CD4-positive, CD25-positive, alpha-beta regulatory T cell (primary cell): ENCODE data around the gene SLC11A2. TPM values are rescaled to one million over a fixed set of nuclear protein-coding genes. Genes with fewer than 3 reads are reported as not detected.
A peak's percentile ranks its signal among the peaks of the same experiment; 100 is the strongest.

Source experiments
- ATAC-seq, 2 donors: fragments of 150-1000 bp; cut with Tn5 transposase; one replicate each; pipeline ENCODE4 v1.10.0; 2021; ENCODE audit warnings: low read depth in 2 of 2, moderate number of reproducible peaks in 2 of 2, moderate library complexity in 1 of 2
- DNase-seq, 3 donors: peaks; one replicate each; pipeline versions ENCODE4 v3.0.0 to v3.0.0-alpha.2; 2012 to 2022; ENCODE audit warnings: mixed read lengths in 1 of 3
- H3K27ac ChIP-seq: one replicate; pipeline ENCODE4 v1.7.0; 2013; ENCODE audit warnings: mild to moderate bottlenecking, low read length; ENCODE audit not compliant: insufficient read depth, poor library complexity, severe bottlenecking
- H3K27me3 ChIP-seq: one replicate; pipeline ENCODE4 v1.7.0; 2013; ENCODE audit warnings: low read length; ENCODE audit not compliant: control insufficient read depth, insufficient read depth
- H3K36me3 ChIP-seq: one replicate; pipeline ENCODE4 v1.7.0; 2013; ENCODE audit warnings: mild to moderate bottlenecking, low read length, moderate library complexity; ENCODE audit not compliant: control insufficient read depth, insufficient read depth
- H3K4me1 ChIP-seq: 2 replicates; pipeline ENCODE4 v1.7.0; 2013; ENCODE audit warnings: mild to moderate bottlenecking, low read length; ENCODE audit not compliant: insufficient read depth, control insufficient read depth, poor library complexity, severe bottlenecking
- H3K4me3 ChIP-seq: one replicate; pipeline ENCODE4 v1.7.0; 2013; ENCODE audit warnings: low read depth, mild to moderate bottlenecking, low read length, moderate library complexity
- H3K9me3 ChIP-seq, 2 experiments: 1 replicate in 1 of 2; 2 replicates in 1 of 2; pipeline ENCODE4 v1.7.0; 2013; ENCODE audit warnings: low read length in 2 of 2, mild to moderate bottlenecking in 1 of 2, moderate library complexity in 1 of 2; ENCODE audit not compliant: control insufficient read depth in 2 of 2
- H3K27ac Mint-ChIP-seq, 3 donors: one replicate each; pipeline ENCODE4 v1.8.0; 2020 to 2022; ENCODE audit warnings: mild to moderate bottlenecking in 3 of 3, mixed read lengths in 3 of 3, moderate library complexity in 2 of 3
- H3K27me3 Mint-ChIP-seq: one replicate; pipeline ENCODE4 v1.8.0; 2022; ENCODE audit warnings: mild to moderate bottlenecking, mixed read lengths
- H3K36me3 Mint-ChIP-seq: one replicate; pipeline ENCODE4 v1.8.0; 2020; ENCODE audit warnings: mixed read lengths
- H3K4me1 Mint-ChIP-seq, 4 donors: one replicate each; pipeline ENCODE4 v1.8.0; 2020 to 2022; ENCODE audit warnings: mixed read lengths in 4 of 4, mild to moderate bottlenecking in 1 of 4
- H3K4me3 Mint-ChIP-seq, 4 donors: one replicate each; pipeline ENCODE4 v1.8.0; 2020 to 2022; ENCODE audit warnings: mild to moderate bottlenecking in 4 of 4, mixed read lengths in 4 of 4, moderate library complexity in 3 of 4
- H3K9me3 Mint-ChIP-seq, 7 donors: one replicate each; pipeline ENCODE4 v1.8.0; 2020 to 2022; ENCODE audit warnings: mixed read lengths in 7 of 7, mild to moderate bottlenecking in 3 of 7, moderate library complexity in 2 of 7
- polyA plus RNA-seq, 4 donors: library from polyadenylated mRNA; unstranded; fragments of 300-500 nt; fragmentation: Illumina TruSeq; gene quantifications; one replicate each; pipeline ENCODE4 v1.2.3, GENCODE V29; 2021
- total RNA-seq: library from RNA; stranded (reverse); gene quantifications from one replicate; pipeline ENCODE4 v1.2.3, GENCODE V29; 2022

The SLC11A2 gene
- total and polyA plus RNA-seq, 5 donors from 2014 or later: 7.2 to 54.3 (median 16.0) TPM

GRCh38 chr12:51047655-51048540 is 21.7 kb upstream of the SLC11A2 start, which contains the start of gene LETMD1:
Gene LETMD1, plus strand, starts transcription at chr12:51048327. Its CDS starts 30 bp downstream, at chr12:51048357.
- H3K4me3 Mint-ChIP-seq: peak within 1 kb of the TSS; percentile 90 to 98 (median 95)
- peaks cover 25% of the 10 kb centered on the region for H3K4me1 ChIP-seq
- H3K9me3 ChIP-seq: no peaks in the 10 kb centered on the region
- peak within 1 kb of the TSS; percentile 94 for H3K27ac ChIP-seq
- DNase-seq (peak; percentile 91 to 98 (median 95)), ATAC-seq (peak; percentile 95 to 96)
- H3K27me3 Mint-ChIP-seq: peaks cover 6% of the 10 kb centered on the region
- H3K27ac Mint-ChIP-seq: peak within 1 kb of the TSS; percentile 97 to 99 (median 97)
- peaks cover 9% of the 10 kb centered on the region for H3K36me3 Mint-ChIP-seq
- H3K4me3 ChIP-seq: peak within 1 kb of the TSS; percentile 88
- H3K36me3 ChIP-seq: peaks cover 9% of the 10 kb centered on the region
- peaks cover 16 to 44% (median 32%) of the 10 kb centered on the region in 4 donors for H3K4me1 Mint-ChIP-seq
- H3K9me3 Mint-ChIP-seq: no peaks in the 10 kb centered on the region
- no peaks in the 10 kb centered on the region for H3K27me3 ChIP-seq

GRCh38 chr12:51036279-51036678 is 10.1 kb upstream of the SLC11A2 start:
- H3K27me3 Mint-ChIP-seq: no peaks in the 10 kb centered on the region
- no peak for DNase-seq
- Histone ChIP-seq H3K9me3 (no peaks in the 10 kb centered on the region), H3K36me3 (no peaks in the 10 kb centered on the region), H3K27ac (no peak overlapping the region), H3K27me3 (no peaks in the 10 kb centered on the region), H3K4me1 (no peaks in the 10 kb centered on the region), H3K4me3 (no peak overlapping the region)
- no peaks in the 10 kb centered on the region for H3K36me3 Mint-ChIP-seq
- H3K27ac Mint-ChIP-seq: no peak overlapping the region
- no peak for ATAC-seq
- H3K9me3 Mint-ChIP-seq: no peaks in the 10 kb centered on the region
- no peak overlapping the region for H3K4me3 Mint-ChIP-seq
- no peaks in the 10 kb centered on the region for H3K4me1 Mint-ChIP-seq

- H3K9me3 Mint-ChIP-seq: no peaks in the 10 kb centered on the region
Observed at GRCh38 chr12:51033457-51034089, 7.4 kb upstream of the SLC11A2 start.

GRCh38 chr12:51033048-51033447 is 6.9 kb upstream of the SLC11A2 start:
- H3K27me3 Mint-ChIP-seq: peaks cover 6% of the 10 kb centered on the region
- H3K27ac Mint-ChIP-seq: no peak overlapping the region
- H3K27me3 ChIP-seq: peaks cover 3% of the 10 kb centered on the region
- H3K4me3 Mint-ChIP-seq: no peak overlapping the region
- no peaks in the 10 kb centered on the region for H3K36me3 ChIP-seq
- no peak overlapping the region for H3K27ac ChIP-seq
- no peaks in the 10 kb centered on the region for H3K4me1 ChIP-seq
- H3K9me3 ChIP-seq: no peaks in the 10 kb centered on the region
- DNase-seq (no peak), ATAC-seq (no peak)
- H3K9me3 Mint-ChIP-seq: no peaks in the 10 kb centered on the region
- no peak overlapping the region for H3K4me3 ChIP-seq
- peaks cover 0 to 7% (median under 1%) of the 10 kb centered on the region in 4 donors for H3K4me1 Mint-ChIP-seq
- no peaks in the 10 kb centered on the region for H3K36me3 Mint-ChIP-seq

More at GRCh38 chr12:51033457-51034089, 7.4 kb upstream of the SLC11A2 start:
- Mint-ChIP-seq H3K27ac (no peak overlapping the region), H3K36me3 (no peaks in the 10 kb centered on the region), H3K4me3 (no peak overlapping the region), H3K4me1 (peaks cover 0 to 3% (median 0%) of the 10 kb centered on the region in 4 donors), H3K27me3 (peaks cover 3% of the 10 kb centered on the region)
- H3K4me1 ChIP-seq: no peaks in the 10 kb centered on the region
- peaks cover 2% of the 10 kb centered on the region for H3K27me3 ChIP-seq
- ATAC-seq (no peak), DNase-seq (no peak)
- H3K9me3 ChIP-seq: no peaks in the 10 kb centered on the region
- H3K27ac ChIP-seq: no peak overlapping the region
- no peak overlapping the region for H3K4me3 ChIP-seq
- no peaks in the 10 kb centered on the region for H3K36me3 ChIP-seq

GRCh38 chr12:51028813-51029150 is 2.6 kb upstream of the SLC11A2 start:
- H3K27ac Mint-ChIP-seq: no peak overlapping the region
- Histone ChIP-seq H3K27me3 (peaks cover 3% of the 10 kb centered on the region), H3K4me1 (peaks cover 30% of the 10 kb centered on the region), H3K36me3 (no peaks in the 10 kb centered on the region), H3K4me3 (no peak overlapping the region), H3K9me3 (no peaks in the 10 kb centered on the region), H3K27ac (no peak overlapping the region)
- peaks cover 6% of the 10 kb centered on the region for H3K27me3 Mint-ChIP-seq
- H3K9me3 Mint-ChIP-seq: no peaks in the 10 kb centered on the region
- H3K4me3 Mint-ChIP-seq: peak overlapping the region in 3 of 4 donors; percentile 26 to 81 (median 76)
- H3K36me3 Mint-ChIP-seq: no peaks in the 10 kb centered on the region
- peaks cover 16 to 39% (median 25%) of the 10 kb centered on the region in 4 donors for H3K4me1 Mint-ChIP-seq
- DNase-seq (no peak), ATAC-seq (no peak)

- H3K4me3 Mint-ChIP-seq: peak overlapping the region; percentile 48 to 81 (median 58)
- peaks cover 33% of the 10 kb centered on the region for H3K4me1 ChIP-seq
- no peaks in the 10 kb centered on the region for H3K9me3 Mint-ChIP-seq
- H3K27me3 ChIP-seq: peaks cover 3% of the 10 kb centered on the region
- no peaks in the 10 kb centered on the region for H3K9me3 ChIP-seq
- ATAC-seq: no peak
- no peaks in the 10 kb centered on the region for H3K36me3 Mint-ChIP-seq
- H3K4me3 ChIP-seq: no peak overlapping the region
- peak overlapping the region in 1 of 3 donors; percentile 49 for H3K27ac Mint-ChIP-seq
- no peaks in the 10 kb centered on the region for H3K36me3 ChIP-seq
- H3K27ac ChIP-seq: no peak overlapping the region
- peaks cover 6% of the 10 kb centered on the region for H3K27me3 Mint-ChIP-seq
- DNase-seq: peak in 1 of 3 donors; percentile 28
- H3K4me1 Mint-ChIP-seq: peaks cover 16 to 44% (median 29%) of the 10 kb centered on the region in 4 donors
Observed at GRCh38 chr12:51028126-51028812, 2.1 kb upstream of the SLC11A2 start.

- peak overlapping the region in 1 of 3 donors; percentile 49 for H3K27ac Mint-ChIP-seq
- DNase-seq (no peak), ATAC-seq (no peak)
- peak overlapping the region in 3 of 4 donors; percentile 62 to 83 (median 81) for H3K4me3 Mint-ChIP-seq
- Histone ChIP-seq H3K4me1 (peaks cover 41% of the 10 kb centered on the region), H3K36me3 (no peaks in the 10 kb centered on the region), H3K9me3 (no peaks in the 10 kb centered on the region), H3K4me3 (no peak overlapping the region), H3K27ac (no peak overlapping the region), H3K27me3 (peaks cover 3% of the 10 kb centered on the region)
- peaks cover 16 to 51% (median 33%) of the 10 kb centered on the region in 4 donors for H3K4me1 Mint-ChIP-seq
- H3K9me3 Mint-ChIP-seq: no peaks in the 10 kb centered on the region
- H3K36me3 Mint-ChIP-seq: no peaks in the 10 kb centered on the region
- H3K27me3 Mint-ChIP-seq: peaks cover 6% of the 10 kb centered on the region
Observed at GRCh38 chr12:51027342-51027835, 1.2 kb upstream of the SLC11A2 start.
